ENCODE results near the gene CYB561D2.

The CYB561D2 gene

GRCh38 chr3:50340448-50341329 is 10.0 kb upstream of the CYB561D2 start, which contains the start of gene RASSF1:
Gene RASSF1, minus strand, starts transcription at chr3:50340836. Its CDS starts 31 bp downstream, at chr3:50340805.
- ATAC-seq: no peak
- no peak for TF ChIP-seq BACH2 (CRISPR knock-in tag; IDR thresholded peaks at IDR 0.05; ENCODE audit: borderline replicate concordance)
- no peak for TF ChIP-seq ZC3H10 (CRISPR knock-in tag; IDR thresholded peaks at IDR 0.05)
- TF ChIP-seq ESRRG (CRISPR knock-in tag; IDR thresholded peaks at IDR 0.05): no peak
- no peak for TF ChIP-seq RARB (CRISPR knock-in tag; IDR thresholded peaks at IDR 0.05)
- no peak for TF ChIP-seq CSDC2 (CRISPR knock-in tag; IDR thresholded peaks at IDR 0.05)
- TF ChIP-seq GLIS3 (CRISPR knock-in tag; IDR thresholded peaks at IDR 0.05): no peak
- TF ChIP-seq SNAI2 (CRISPR knock-in tag; IDR thresholded peaks at IDR 0.05): no peak
- no peak for TF ChIP-seq ZFP3 (CRISPR knock-in tag; IDR thresholded peaks at IDR 0.05)
- TF ChIP-seq ZNF8 (CRISPR knock-in tag; IDR thresholded peaks at IDR 0.05): no peak
- no peak for TF ChIP-seq ZFP30 (CRISPR knock-in tag; IDR thresholded peaks at IDR 0.05)
- no peak for TF ChIP-seq TOX (CRISPR knock-in tag; IDR thresholded peaks at IDR 0.05; ENCODE audit: borderline replicate concordance)
- TF ChIP-seq PPARA (CRISPR knock-in tag; IDR thresholded peaks at IDR 0.05; ENCODE audit: borderline replicate concordance): no peak
- TF ChIP-seq ZNF565 (CRISPR knock-in tag; conservative IDR thresholded peaks at IDR 0.05; ENCODE audit: low read depth): no peak

- TF ChIP-seq PPARA (CRISPR knock-in tag; IDR thresholded peaks at IDR 0.05; ENCODE audit: borderline replicate concordance): no peak
- no peak for TF ChIP-seq BACH2 (CRISPR knock-in tag; IDR thresholded peaks at IDR 0.05; ENCODE audit: borderline replicate concordance)
- TF ChIP-seq ISL1 (CRISPR knock-in tag; IDR thresholded peaks at IDR 0.05): no peak
- ATAC-seq: no peak
These were observed 9.1 kb upstream of the CYB561D2 start for GRCh38 chr3:50341537-50341936.

DNA sequence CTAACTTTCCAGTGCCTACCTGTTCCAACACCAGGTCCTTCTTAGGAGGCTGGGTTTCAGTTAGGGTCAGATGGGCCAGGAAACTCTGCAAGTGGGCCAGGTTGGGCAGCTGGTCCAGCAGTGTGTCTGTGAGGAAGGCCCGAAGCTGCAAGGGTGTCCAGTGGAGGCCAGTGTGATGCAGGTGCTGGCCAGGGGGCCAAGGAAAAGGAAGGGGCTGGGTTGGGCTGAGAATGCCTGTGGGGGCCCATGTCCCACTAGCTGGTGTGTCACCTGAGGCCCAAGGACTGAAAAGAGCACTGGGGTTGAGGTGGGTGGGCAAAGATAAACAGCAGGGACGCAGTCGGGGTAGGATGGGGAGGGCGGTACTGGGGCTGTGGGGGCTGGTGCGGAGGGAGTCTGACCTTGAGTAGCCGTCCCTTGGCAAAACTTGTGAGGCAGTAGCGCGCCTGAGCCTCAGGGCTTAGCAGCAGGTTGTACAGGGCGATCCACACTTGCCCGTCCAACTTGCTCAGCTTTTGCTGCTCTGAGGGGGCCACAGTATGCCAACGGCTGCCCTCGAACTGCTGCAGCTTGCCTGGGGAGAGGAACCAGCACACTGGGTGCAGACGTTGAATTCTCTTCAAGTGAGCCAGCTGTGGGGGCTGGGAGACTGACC is 8.5 kb upstream of the CYB561D2 start:
- no peak for ATAC-seq

DNA sequence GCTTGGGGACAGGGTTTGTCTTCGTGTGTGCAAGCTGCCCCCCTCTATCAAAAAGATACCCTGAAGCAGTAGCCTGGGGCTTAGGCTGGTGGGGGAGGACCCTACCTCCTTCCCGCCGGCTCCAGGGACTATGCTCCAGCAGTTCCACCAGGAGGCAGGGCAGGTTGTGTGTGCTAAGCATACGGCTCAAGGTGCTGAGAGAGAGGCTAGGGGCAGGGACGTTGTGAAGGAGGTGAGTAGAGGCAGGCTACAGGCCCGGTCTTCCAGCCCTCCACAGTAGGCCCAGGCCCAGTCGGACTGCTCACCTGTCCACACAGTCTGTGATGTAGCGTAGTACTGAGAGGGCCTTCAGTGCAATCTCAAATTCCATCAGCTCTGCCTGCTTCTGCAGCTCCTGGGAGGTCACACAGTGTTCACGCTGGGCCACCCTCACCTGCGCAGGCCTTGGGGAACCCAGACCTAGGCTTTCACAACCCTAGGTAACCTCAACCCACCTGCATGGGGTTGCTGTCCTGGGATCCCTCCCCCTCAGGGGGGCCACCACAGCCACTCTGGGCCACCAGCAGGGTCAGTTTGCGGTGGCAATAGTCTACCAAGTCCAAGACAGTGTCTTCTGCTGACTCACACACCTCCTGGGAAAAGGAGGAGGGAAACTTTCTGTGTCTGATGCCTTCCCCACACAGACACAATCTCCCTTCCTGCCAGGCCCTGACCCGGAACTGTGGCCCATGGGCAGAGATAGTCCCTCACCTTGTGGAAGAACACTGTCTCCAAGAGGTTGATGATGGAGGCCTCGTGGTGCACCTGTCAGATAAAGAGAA is 7.6 kb upstream of the CYB561D2 start:
- no peak for ATAC-seq
- TF ChIP-seq GLIS3 (CRISPR knock-in tag; IDR thresholded peaks at IDR 0.05): no peak
- no peak for TF ChIP-seq PATZ1 (CRISPR knock-in tag; IDR thresholded peaks at IDR 0.05; ENCODE audit: borderline replicate concordance)
- TF ChIP-seq ARNTL (CRISPR knock-in tag; IDR thresholded peaks at IDR 0.05; ENCODE audit: borderline replicate concordance, low read depth): no peak

More for the DNA sequence above, 8.5 kb upstream of the CYB561D2 start:
- no peak for TF ChIP-seq TCF4 (CRISPR knock-in tag; IDR thresholded peaks at IDR 0.05; ENCODE audit: borderline replicate concordance)

GRCh38 chr3:50345008-50345407 is 5.7 kb upstream of the CYB561D2 start:
- TF ChIP-seq ZFP3 (CRISPR knock-in tag; IDR thresholded peaks at IDR 0.05) (no peak), ZNF8 (CRISPR knock-in tag; IDR thresholded peaks at IDR 0.05) (no peak), PPARA (CRISPR knock-in tag; IDR thresholded peaks at IDR 0.05; ENCODE audit: borderline replicate concordance) (no peak), CSDC2 (CRISPR knock-in tag; IDR thresholded peaks at IDR 0.05) (no peak), OSR1 (CRISPR knock-in tag; IDR thresholded peaks at IDR 0.05) (no peak), ESRRG (CRISPR knock-in tag; IDR thresholded peaks at IDR 0.05) (no peak), CREB5 (CRISPR knock-in tag; IDR thresholded peaks at IDR 0.05; ENCODE audit: low read depth) (no peak), RARB (CRISPR knock-in tag; IDR thresholded peaks at IDR 0.05) (no peak), ZNF565 (CRISPR knock-in tag; conservative IDR thresholded peaks at IDR 0.05; ENCODE audit: low read depth) (no peak), ZFP30 (CRISPR knock-in tag; IDR thresholded peaks at IDR 0.05) (no peak), SNAI2 (CRISPR knock-in tag; IDR thresholded peaks at IDR 0.05) (no peak), ZC3H10 (CRISPR knock-in tag; IDR thresholded peaks at IDR 0.05) (no peak)
- TF ChIP-seq, protein P1, sequence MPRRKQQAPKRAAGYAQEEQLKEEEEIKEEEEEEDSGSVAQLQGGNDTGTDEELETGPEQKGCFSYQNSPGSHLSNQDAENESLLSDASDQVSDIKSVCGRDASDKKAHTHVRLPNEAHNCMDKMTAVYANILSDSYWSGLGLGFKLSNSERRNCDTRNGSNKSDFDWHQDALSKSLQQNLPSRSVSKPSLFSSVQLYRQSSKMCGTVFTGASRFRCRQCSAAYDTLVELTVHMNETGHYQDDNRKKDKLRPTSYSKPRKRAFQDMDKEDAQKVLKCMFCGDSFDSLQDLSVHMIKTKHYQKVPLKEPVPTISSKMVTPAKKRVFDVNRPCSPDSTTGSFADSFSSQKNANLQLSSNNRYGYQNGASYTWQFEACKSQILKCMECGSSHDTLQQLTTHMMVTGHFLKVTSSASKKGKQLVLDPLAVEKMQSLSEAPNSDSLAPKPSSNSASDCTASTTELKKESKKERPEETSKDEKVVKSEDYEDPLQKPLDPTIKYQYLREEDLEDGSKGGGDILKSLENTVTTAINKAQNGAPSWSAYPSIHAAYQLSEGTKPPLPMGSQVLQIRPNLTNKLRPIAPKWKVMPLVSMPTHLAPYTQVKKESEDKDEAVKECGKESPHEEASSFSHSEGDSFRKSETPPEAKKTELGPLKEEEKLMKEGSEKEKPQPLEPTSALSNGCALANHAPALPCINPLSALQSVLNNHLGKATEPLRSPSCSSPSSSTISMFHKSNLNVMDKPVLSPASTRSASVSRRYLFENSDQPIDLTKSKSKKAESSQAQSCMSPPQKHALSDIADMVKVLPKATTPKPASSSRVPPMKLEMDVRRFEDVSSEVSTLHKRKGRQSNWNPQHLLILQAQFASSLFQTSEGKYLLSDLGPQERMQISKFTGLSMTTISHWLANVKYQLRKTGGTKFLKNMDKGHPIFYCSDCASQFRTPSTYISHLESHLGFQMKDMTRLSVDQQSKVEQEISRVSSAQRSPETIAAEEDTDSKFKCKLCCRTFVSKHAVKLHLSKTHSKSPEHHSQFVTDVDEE (CRISPR knock-in tag; IDR thresholded peaks at IDR 0.05): no peak
- ATAC-seq: no peak
